Endothelial cell of umbilical vein (primary cell): ENCODE results near the gene ANKRD44. TPM values are rescaled to one million over a fixed set of nuclear protein-coding genes. Genes with fewer than 3 reads are reported as not detected.

Experiments used
- BruUV-seq: library from RNA; stranded (reverse); fragments of 400-500 nt; replicated peaks from 2 replicates; lab custom pipeline; 2021; lab: Mats Ljungman, UMichigan
- CTCF ChIA-PET: fragments of 300-600, 350-600 bp; sonication (Branson Sonifier 250); formaldehyde crosslinking; loops from one replicate; lab custom pipeline; 2021; ENCODE audit warnings: antibody characterized with exemption, inconsistent platforms; lab: Charles Lee
- POLR2A ChIA-PET: fragments of 300-600, 350-600 bp; sonication (Branson Sonifier 250); formaldehyde crosslinking; loops from one replicate; lab custom pipeline; 2021; ENCODE audit warnings: antibody characterized with exemption, inconsistent platforms; lab: Charles Lee
- DNase-seq: peaks from one replicate; pipeline ENCODE4 v3.0.0-alpha.2; 2011; ENCODE audit warnings: low read depth, low spot score
- FAIRE-seq: peaks from 2 replicates; lab custom pipeline; 2011; peaks lifted over from hg19 to GRCh38; lab: Jason Lieb, UNC
- H2AFZ ChIP-seq: 2 replicates; pipeline ENCODE4 v1.6.0; 2012; ENCODE audit warnings: low read depth, low read length, control low read depth, inconsistent platforms
- H3K27ac ChIP-seq: 2 replicates; pipeline ENCODE4 v1.5.1; 2011; ENCODE audit warnings: low read depth, mild to moderate bottlenecking, control low read depth, low read length, moderate library complexity; ENCODE audit not compliant: insufficient read depth
- H3K27me3 ChIP-seq, 2 experiments: 2 replicates each; pipeline versions ENCODE4 v1.6.0 to v1.6.1; 2011; ENCODE audit warnings: low read length in 2 of 2, mixed read lengths in 1 of 2; ENCODE audit not compliant: control insufficient read depth in 2 of 2, insufficient read depth in 2 of 2
- H3K36me3 ChIP-seq, 2 experiments: 2 replicates in 1 of 2; 3 replicates in 1 of 2; pipeline ENCODE4 v1.5.1; 2011; ENCODE audit warnings: low read length in 2 of 2, mild to moderate bottlenecking in 1 of 2, moderate library complexity in 1 of 2; ENCODE audit not compliant: control insufficient read depth in 2 of 2, insufficient read depth in 2 of 2; ENCODE audit errors: extremely low read depth in 1 of 2
- H3K4me1 ChIP-seq: 3 replicates; pipeline ENCODE4 v1.5.1; 2011; ENCODE audit warnings: mild to moderate bottlenecking, low read length; ENCODE audit not compliant: control insufficient read depth, insufficient read depth; ENCODE audit errors: extremely low read depth
- H3K4me2 ChIP-seq: 2 replicates; pipeline ENCODE4 v1.6.1; 2011; ENCODE audit warnings: low read length, control low read depth, mixed read lengths; ENCODE audit not compliant: insufficient read depth
- H3K4me3 ChIP-seq, 3 experiments: fragments of 200-600 bp in 1 of 3; sonication (generic), shearing (Covaris generic) in 1 of 3; replicated peaks in 1 of 3; 2 replicates each; pipeline ENCODE4 v1.5.1; 2011 to 2016; ENCODE audit warnings: control low read depth in 3 of 3, low read length in 3 of 3, mild to moderate bottlenecking in 2 of 3, inconsistent platforms in 1 of 3, low read depth in 1 of 3, moderate library complexity in 1 of 3; ENCODE audit not compliant: insufficient read depth in 1 of 3
- H3K79me2 ChIP-seq: 2 replicates; pipeline ENCODE4 v1.6.0; 2012; ENCODE audit warnings: low read length, inconsistent platforms; ENCODE audit not compliant: control insufficient read depth, insufficient read depth
- H3K9ac ChIP-seq: replicated peaks from 2 replicates; pipeline ENCODE3; 2011; ENCODE audit warnings: low read length, control low read depth; ENCODE audit not compliant: insufficient read depth; ENCODE audit errors: extremely low read depth
- H3K9me1 ChIP-seq: replicated peaks from 3 replicates; pipeline ENCODE4 v1.6.0; 2011; ENCODE audit warnings: mild to moderate bottlenecking, low read length; ENCODE audit not compliant: control insufficient read depth, insufficient read depth; ENCODE audit errors: extremely low read depth
- H3K9me3 ChIP-seq: replicated peaks from 2 replicates; pipeline ENCODE4 v1.5.1; 2012; ENCODE audit warnings: low read length, inconsistent platforms; ENCODE audit not compliant: control insufficient read depth, insufficient read depth
- H4K20me1 ChIP-seq: replicated peaks from 2 replicates; pipeline ENCODE3; 2011; ENCODE audit warnings: mild to moderate bottlenecking, low read length; ENCODE audit not compliant: control insufficient read depth, insufficient read depth; ENCODE audit errors: extremely low read depth
- EZH2 ChIP-seq: IDR thresholded peaks from 2 replicates; pipeline ENCODE4 v1.6.1; 2012; ENCODE audit warnings: borderline replicate concordance, low read depth, mild to moderate bottlenecking, moderate library complexity, low read length, inconsistent platforms; ENCODE audit not compliant: severe bottlenecking
- FOS ChIP-seq: IDR thresholded peaks from 2 replicates; pipeline ENCODE4 v1.6.1; 2011; ENCODE audit warnings: mild to moderate bottlenecking, low read length, moderate library complexity, borderline replicate concordance; ENCODE audit not compliant: insufficient read depth
- GATA2 ChIP-seq: IDR thresholded peaks from 2 replicates; pipeline ENCODE4 v1.7.0; 2011; ENCODE audit warnings: low read depth, mild to moderate bottlenecking, moderate library complexity, mixed read lengths, low read length; ENCODE audit not compliant: insufficient read length, insufficient read depth
- JUN ChIP-seq: IDR thresholded peaks from 2 replicates; pipeline ENCODE4 v1.6.1; 2011; ENCODE audit warnings: borderline replicate concordance, low read depth; ENCODE audit not compliant: insufficient read length, insufficient read depth
- MYC ChIP-seq: IDR thresholded peaks from one replicate; pipeline ENCODE4 v1.6.1; 2011; ENCODE audit warnings: mild to moderate bottlenecking, low read depth, low read length
- POLR2A ChIP-seq: IDR thresholded peaks from 2 replicates; pipeline ENCODE4 v1.6.1; 2012; ENCODE audit warnings: low read depth, mild to moderate bottlenecking, control low read depth, low read length
- POLR2AphosphoS5 ChIP-seq: IDR thresholded peaks from 2 replicates; pipeline ENCODE4 v1.6.1; 2012; ENCODE audit warnings: low read depth, mild to moderate bottlenecking, control low read depth, low read length, moderate library complexity; ENCODE audit not compliant: insufficient read depth
- dilution Hi-C: fragments of 300-500 bp; cut with MboI; formaldehyde crosslinking; loops from one replicate; pipeline ENCODE4 v1.15.0; 2019; ENCODE audit warnings: low sequenced_read_pairs; ENCODE audit not compliant: extremely low pct_ligation_motif_present
- intact Hi-C: fragments of 100-400 bp; cut with micrococcal nuclease; formaldehyde crosslinking; loops from one replicate; pipeline ENCODE4 v1.10.0; 2022
- polyA plus RNA-seq, 4 experiments: library from polyadenylated mRNA; depleted of rRNA in 3 of 4; stranded (reverse) in 3 of 4; unstranded in 1 of 4; fragments of >200 nt; gene quantifications; 2 replicates each; pipeline versions ENCODE4 v1.2.1 to v1.2.3, GENCODE V29; 2011 to 2012; ENCODE audit warnings: missing spikeins in 1 of 4
- total RNA-seq: library from RNA; stranded (reverse); gene quantifications from 2 replicates; pipeline ENCODE4 v1.2.3, GENCODE V29; 2021
- TF ChIP-seq, protein P1 (sequence below): IDR thresholded peaks from 2 replicates; pipeline ENCODE4 v1.6.1; 2011; ENCODE audit not compliant: insufficient read depth, insufficient read length
- TF ChIP-seq, protein P2 (sequence below), 2 donors: IDR thresholded peaks; 1 replicate in 1 of 2; 2 replicates in 1 of 2; pipeline ENCODE4 v1.5.1; 2011; ENCODE audit warnings: low read length in 2 of 2, mild to moderate bottlenecking in 2 of 2, moderate library complexity in 2 of 2, control low read depth in 1 of 2, inconsistent platforms in 1 of 2, low read depth in 1 of 2; ENCODE audit not compliant: insufficient read depth in 1 of 2; ENCODE audit errors: extremely low read depth in 1 of 2

The ANKRD44 gene
- total and polyA plus RNA-seq, 2 donors (not counting 3 experiments of a cell fraction or from before 2014, with no cell fraction given): 3.4 to 6.1 TPM

DNA sequence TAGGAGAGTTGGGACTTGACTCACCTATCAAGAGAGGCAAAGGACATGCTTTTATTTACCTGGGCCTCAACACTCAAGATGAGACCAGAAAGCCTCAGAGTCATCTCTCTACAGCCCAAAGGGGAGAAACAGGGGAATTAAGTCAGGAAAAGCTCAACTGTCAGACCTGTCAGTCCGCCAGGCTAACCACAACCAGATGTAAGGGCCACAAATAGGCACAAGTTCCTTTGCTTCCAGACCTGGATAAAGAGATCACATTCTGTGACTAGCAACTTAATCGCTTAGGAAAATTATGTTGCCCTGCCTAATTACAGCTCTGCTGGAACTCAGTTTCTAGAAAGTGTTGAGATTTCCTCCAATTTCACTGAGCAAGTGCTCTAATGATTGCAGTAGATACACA lies 67.9 kb downstream of the ANKRD44 start:
- Histone ChIP-seq H4K20me1 (no peaks in the 10 kb centered on the region), H3K4me1 (no peaks in the 10 kb centered on the region), H3K9me1 (no peaks in the 10 kb centered on the region), H3K27ac (no peak overlapping the region), H3K9ac (no peak overlapping the region), H3K4me2 (no peak overlapping the region), H2AFZ (no peak overlapping the region), H3K27me3 (no peaks in the 10 kb centered on the region), H3K4me3 (no peak overlapping the region), H3K36me3 (no peaks in the 10 kb centered on the region), H3K9me3 (no peaks in the 10 kb centered on the region), H3K79me2 (no peaks in the 10 kb centered on the region)
- FAIRE-seq: no peak
- dilution Hi-C loops (no loop called here), intact Hi-C loops (no loop called here)
- POLR2A ChIA-PET: no interaction called here
- CTCF ChIA-PET: no interaction called here
- BruUV-seq: no TSS peak
- DNase-seq: no peak
- TF ChIP-seq, protein P1, sequence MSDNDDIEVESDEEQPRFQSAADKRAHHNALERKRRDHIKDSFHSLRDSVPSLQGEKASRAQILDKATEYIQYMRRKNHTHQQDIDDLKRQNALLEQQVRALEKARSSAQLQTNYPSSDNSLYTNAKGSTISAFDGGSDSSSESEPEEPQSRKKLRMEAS: no peak
- TF ChIP-seq JUN (no peak), POLR2AphosphoS5 (no peak), FOS (no peak), EZH2 (no peak), MYC (no peak), POLR2A (no peak), GATA2 (no peak)
- TF ChIP-seq, protein P2, sequence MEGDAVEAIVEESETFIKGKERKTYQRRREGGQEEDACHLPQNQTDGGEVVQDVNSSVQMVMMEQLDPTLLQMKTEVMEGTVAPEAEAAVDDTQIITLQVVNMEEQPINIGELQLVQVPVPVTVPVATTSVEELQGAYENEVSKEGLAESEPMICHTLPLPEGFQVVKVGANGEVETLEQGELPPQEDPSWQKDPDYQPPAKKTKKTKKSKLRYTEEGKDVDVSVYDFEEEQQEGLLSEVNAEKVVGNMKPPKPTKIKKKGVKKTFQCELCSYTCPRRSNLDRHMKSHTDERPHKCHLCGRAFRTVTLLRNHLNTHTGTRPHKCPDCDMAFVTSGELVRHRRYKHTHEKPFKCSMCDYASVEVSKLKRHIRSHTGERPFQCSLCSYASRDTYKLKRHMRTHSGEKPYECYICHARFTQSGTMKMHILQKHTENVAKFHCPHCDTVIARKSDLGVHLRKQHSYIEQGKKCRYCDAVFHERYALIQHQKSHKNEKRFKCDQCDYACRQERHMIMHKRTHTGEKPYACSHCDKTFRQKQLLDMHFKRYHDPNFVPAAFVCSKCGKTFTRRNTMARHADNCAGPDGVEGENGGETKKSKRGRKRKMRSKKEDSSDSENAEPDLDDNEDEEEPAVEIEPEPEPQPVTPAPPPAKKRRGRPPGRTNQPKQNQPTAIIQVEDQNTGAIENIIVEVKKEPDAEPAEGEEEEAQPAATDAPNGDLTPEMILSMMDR (IDR thresholded peaks at IDR 0.05; ENCODE audit: extremely low read depth in 1 of 2, insufficient read depth in 1 of 2, low read depth in 1 of 2, low read length in 2 of 2): no peak
